Epidermal melanocyte (primary cell): Measurements from ENCODE around the gene TAS2R43.
"Not testable (repeated sequence)": the region's sequence is repeated elsewhere in the genome, so short reads cannot be mapped to it uniquely, and the experiment has no call there.

Experiments
- DNase-seq: peaks from one replicate; pipeline ENCODE4 v3.0.0; 2011; ENCODE audit warnings: low spot score; ENCODE audit not compliant: insufficient read length

Gene TAS2R43

GRCh38 chr12:11062194-11062593, 29.9 kb downstream of the TAS2R43 start, which contains the start of gene TAS2R46:
TAS2R46 (minus strand) TSS chr12:11062294; CDS start chr12:11062294, 0 bp downstream.
- DNase-seq: not testable (repeated sequence)

- no peak for DNase-seq
Observed at GRCh38 chr12:11059784-11060183, 32.3 kb downstream of the TAS2R43 start.

- DNase-seq: no peak
Observed at GRCh38 chr12:11059041-11059440, 33.1 kb downstream of the TAS2R43 start.

- no peak for DNase-seq
Observed at GRCh38 chr12:11055306-11055705, 36.8 kb downstream of the TAS2R43 start.

GRCh38 chr12:11049806-11050531, 42.1 kb downstream of the TAS2R43 start:
- DNase-seq: not testable (repeated sequence)

- DNase-seq: not testable (repeated sequence)
Observed at GRCh38 chr12:11041366-11041765, 50.7 kb downstream of the TAS2R43 start.
